H9 (cell line): ENCODE data around the gene PDE7B. TPM values are rescaled to one million over a fixed set of nuclear protein-coding genes. Genes with fewer than 3 reads are reported as not detected.

Experiments
- DNase-seq: peaks from one replicate; pipeline ENCODE4 v3.0.0-alpha.2; 2017
- H2AFZ ChIP-seq: one replicate; pipeline ENCODE4 v1.6.1; 2013; ENCODE audit warnings: mild to moderate bottlenecking, low read length, control low read depth, moderate library complexity
- H2AK5ac ChIP-seq: 2 replicates; pipeline ENCODE4 v1.6.1; 2013; ENCODE audit warnings: low read length, control low read depth, mixed read lengths; ENCODE audit not compliant: insufficient read length
- H2BK120ac ChIP-seq: one replicate; pipeline ENCODE4 v1.6.1; 2013; ENCODE audit warnings: low read depth, mild to moderate bottlenecking, low read length, control low read depth, inconsistent platforms; ENCODE audit not compliant: poor library complexity, severe bottlenecking
- H2BK12ac ChIP-seq: 2 replicates; pipeline ENCODE4 v1.6.1; 2013; ENCODE audit warnings: low read length, control low read depth, mixed read lengths, low read depth; ENCODE audit not compliant: insufficient read length
- H2BK15ac ChIP-seq: 2 replicates; pipeline ENCODE4 v1.6.1; 2013; ENCODE audit warnings: low read depth, low read length, control low read depth
- H2BK20ac ChIP-seq: one replicate; pipeline ENCODE4 v1.6.1; 2013; ENCODE audit warnings: low read depth, mild to moderate bottlenecking, low read length, control low read depth, inconsistent platforms; ENCODE audit not compliant: poor library complexity, severe bottlenecking
- H2BK5ac ChIP-seq: 2 replicates; pipeline ENCODE4 v1.6.1; 2013; ENCODE audit warnings: low read length, control low read depth, mixed read lengths; ENCODE audit not compliant: insufficient read length
- H3K14ac ChIP-seq: 2 replicates; pipeline ENCODE4 v1.6.1; 2013; ENCODE audit warnings: low read length, control low read depth; ENCODE audit not compliant: insufficient read depth
- H3K18ac ChIP-seq: 2 replicates; pipeline ENCODE4 v1.6.1; 2013; ENCODE audit warnings: low read depth, mild to moderate bottlenecking, mixed read lengths, low read length, control low read depth; ENCODE audit not compliant: insufficient read length
- H3K23ac ChIP-seq: 2 replicates; pipeline ENCODE4 v1.6.1; 2013; ENCODE audit warnings: low read length, control low read depth, mixed read lengths, low read depth; ENCODE audit not compliant: insufficient read length
- H3K23me2 ChIP-seq: 2 replicates; pipeline ENCODE4 v1.6.1; 2013; ENCODE audit warnings: low read depth, mild to moderate bottlenecking, mixed read lengths, low read length, control low read depth; ENCODE audit not compliant: insufficient read length, poor library complexity, severe bottlenecking
- H3K27ac ChIP-seq: 2 replicates; pipeline ENCODE4 v1.5.1; 2013; ENCODE audit warnings: low read length, control low read depth, mixed read lengths, low read depth; ENCODE audit not compliant: insufficient read length
- H3K27me3 ChIP-seq: 2 replicates; pipeline ENCODE4 v1.6.1; 2013; ENCODE audit warnings: low read length, control low read depth, inconsistent platforms; ENCODE audit not compliant: insufficient read depth
- H3K4ac ChIP-seq: 2 replicates; pipeline ENCODE4 v1.6.1; 2013; ENCODE audit warnings: low read depth, mild to moderate bottlenecking, control low read depth, inconsistent platforms, low read length, moderate library complexity
- H3K4me1 ChIP-seq: 2 replicates; pipeline ENCODE4 v1.6.1; 2013; ENCODE audit warnings: low read length, control low read depth, inconsistent platforms; ENCODE audit not compliant: insufficient read depth
- H3K4me2 ChIP-seq: 2 replicates; pipeline ENCODE4 v1.6.1; 2013; ENCODE audit warnings: low read length, control low read depth, mixed read lengths; ENCODE audit not compliant: insufficient read length, insufficient read depth
- H3K56ac ChIP-seq: 2 replicates; pipeline ENCODE4 v1.6.1; 2013; ENCODE audit warnings: low read depth, mild to moderate bottlenecking, mixed read lengths, low read length, control low read depth; ENCODE audit not compliant: insufficient read length
- H3K79me1 ChIP-seq: 2 replicates; pipeline ENCODE4 v1.6.1; 2013; ENCODE audit warnings: low read depth, mild to moderate bottlenecking, moderate library complexity, low read length, control low read depth, inconsistent platforms; ENCODE audit not compliant: insufficient read depth, poor library complexity, severe bottlenecking
- H3K79me2 ChIP-seq: 2 replicates; pipeline ENCODE4 v1.6.1; 2013; ENCODE audit warnings: low read length, control low read depth, inconsistent platforms; ENCODE audit not compliant: insufficient read depth
- H3K9ac ChIP-seq: 2 replicates; pipeline ENCODE4 v1.6.1; 2013; ENCODE audit warnings: low read length, control low read depth, mixed read lengths; ENCODE audit not compliant: insufficient read length; ENCODE audit errors: extremely low read depth
- H3K9me3 ChIP-seq: one replicate; pipeline ENCODE4 v1.6.1; 2013; ENCODE audit warnings: low read depth, low read length, inconsistent platforms; ENCODE audit not compliant: control insufficient read depth
- H3T11ph ChIP-seq: one replicate; pipeline ENCODE4 v1.6.1; 2013; ENCODE audit warnings: mild to moderate bottlenecking, low read length, control low read depth, inconsistent platforms
- H4K20me1 ChIP-seq: one replicate; pipeline ENCODE4 v1.6.1; 2013; ENCODE audit not compliant: control insufficient read depth, insufficient read length, insufficient read depth
- H4K5ac ChIP-seq: 2 replicates; pipeline ENCODE4 v1.6.1; 2013; ENCODE audit warnings: low read depth, mild to moderate bottlenecking, mixed read lengths, low read length, control low read depth; ENCODE audit not compliant: insufficient read length
- H4K8ac ChIP-seq: replicated peaks from 2 replicates; pipeline ENCODE4 v1.6.1; 2013; ENCODE audit warnings: low read length, control low read depth, mixed read lengths, low read depth; ENCODE audit not compliant: insufficient read length
- H4K91ac ChIP-seq: 2 replicates; pipeline ENCODE4 v1.6.1; 2013; ENCODE audit warnings: low read depth, mild to moderate bottlenecking, moderate library complexity, mixed read lengths, low read length, control low read depth; ENCODE audit not compliant: insufficient read length
- H3K27ac Mint-ChIP-seq, 3 experiments: 2 replicates in 2 of 3; 3 replicates in 1 of 3; pipeline ENCODE4 v1.8.0; 2020 to 2021; ENCODE audit warnings: mixed read lengths in 3 of 3, mild to moderate bottlenecking in 1 of 3, moderate library complexity in 1 of 3
- H3K27me3 Mint-ChIP-seq: 2 replicates; pipeline ENCODE4 v1.8.0; 2021; ENCODE audit warnings: low read depth, mild to moderate bottlenecking, moderate library complexity, mixed read lengths
- H3K36me3 Mint-ChIP-seq, 3 experiments: 2 replicates in 2 of 3; 3 replicates in 1 of 3; pipeline ENCODE4 v1.8.0; 2020 to 2021; ENCODE audit warnings: low read depth in 3 of 3, mixed read lengths in 3 of 3; ENCODE audit not compliant: insufficient read depth in 1 of 3
- H3K4me1 Mint-ChIP-seq, 2 experiments: 2 replicates each; pipeline ENCODE4 v1.8.0; 2020; ENCODE audit warnings: mixed read lengths in 2 of 2
- H3K4me3 Mint-ChIP-seq, 2 experiments: 2 replicates in 1 of 2; 3 replicates in 1 of 2; pipeline ENCODE4 v1.8.0; 2020 to 2021; ENCODE audit warnings: mild to moderate bottlenecking in 2 of 2, mixed read lengths in 2 of 2, moderate library complexity in 1 of 2
- H3K9me3 Mint-ChIP-seq, 2 experiments: 2 replicates in 1 of 2; 3 replicates in 1 of 2; pipeline ENCODE4 v1.8.0; 2020; ENCODE audit warnings: mild to moderate bottlenecking in 2 of 2, mixed read lengths in 2 of 2, moderate library complexity in 1 of 2
- WGBS: extraction: QIAGEN DNeasy Blood & Tissue Kit; methylation state at CpG from one replicate; pipeline ENCODE4 v1.1.7; 2013; ENCODE audit warnings: missing lambda C conversion rate, low lambda C conversion rate, mixed read lengths; ENCODE audit not compliant: insufficient read length; ENCODE audit errors: extremely low coverage; 5-methylcytosine and 5-hydroxymethylcytosine counted together
- total RNA-seq: library from RNA; stranded (reverse); gene quantifications from 2 replicates; pipeline ENCODE4 v1.2.1, GENCODE V29; 2021
- TF ChIP-seq, protein P1 (sequence below): fragments of 200-600 bp; sonication (generic); conservative IDR thresholded peaks from 3 replicates; pipeline ENCODE4 v1.8.0; 2021; ENCODE audit warnings: antibody characterized with exemption, mild to moderate bottlenecking

PDE7B gene
- total RNA-seq, 1 experiment from 2014 or later: not detected

DNA sequence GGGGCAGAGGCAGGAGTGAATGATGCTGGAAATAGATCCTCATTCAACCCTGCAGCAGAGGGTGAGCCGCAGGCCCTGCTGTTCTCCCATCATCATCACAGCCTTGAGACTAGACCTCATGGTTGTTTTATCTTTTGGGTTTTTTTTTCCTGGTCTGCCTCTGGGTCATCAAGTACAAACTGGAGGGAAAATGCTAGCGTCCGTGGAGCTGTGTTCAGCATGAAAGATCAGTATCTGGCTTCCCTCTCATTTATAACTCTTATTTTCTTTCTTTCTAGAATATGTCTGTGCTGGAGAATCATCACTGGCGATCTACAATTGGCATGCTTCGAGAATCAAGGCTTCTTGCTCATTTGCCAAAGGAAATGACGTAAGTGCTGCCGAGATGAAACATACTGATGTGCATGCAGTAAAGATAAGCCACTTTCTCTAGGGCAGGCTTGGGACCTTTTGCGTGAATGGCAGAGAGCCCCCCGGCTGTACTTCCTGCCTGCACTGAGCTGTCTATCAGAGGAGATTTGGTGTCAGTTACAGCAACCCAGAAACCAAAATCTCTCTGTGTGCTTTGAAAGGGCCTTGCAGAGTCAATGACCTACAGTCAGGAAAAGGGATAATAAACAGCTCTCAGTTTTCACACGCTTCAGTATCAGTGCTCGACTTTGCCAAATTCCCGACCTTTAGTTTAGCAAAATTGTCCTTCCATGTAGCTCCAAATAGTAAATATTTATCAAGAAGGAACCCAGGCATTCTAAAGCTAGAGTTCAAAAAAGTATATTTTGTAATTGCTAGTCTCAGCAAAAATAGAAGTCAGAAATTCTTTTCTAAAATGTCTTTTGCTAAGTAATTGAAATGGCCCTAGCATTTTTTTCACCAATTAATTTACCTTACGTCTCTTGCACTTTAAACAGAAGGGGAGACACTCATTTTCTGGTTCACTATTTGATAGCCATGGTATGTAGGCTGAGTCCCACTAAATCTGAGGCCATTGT lies 322.3 kb downstream of the PDE7B start:
- H3K23ac ChIP-seq: no peak overlapping the region
- H2BK20ac ChIP-seq: no peak overlapping the region
- H3K4me2 ChIP-seq: no peak overlapping the region
- H3K4ac ChIP-seq: no peak overlapping the region
- no peak overlapping the region for H4K5ac ChIP-seq
- Mint-ChIP-seq H3K27me3 (no peaks in the 10 kb centered on the region), H3K9me3 (no peaks in the 10 kb centered on the region), H3K4me3 (no peak overlapping the region), H3K4me1 (no peaks in the 10 kb centered on the region), H3K36me3 (no peaks in the 10 kb centered on the region), H3K27ac (no peak overlapping the region)
- no peaks in the 10 kb centered on the region for H4K20me1 ChIP-seq
- no peak for DNase-seq
- H2BK120ac ChIP-seq: no peak overlapping the region
- no peak overlapping the region for H3T11ph ChIP-seq
- H3K9me3 ChIP-seq: no peaks in the 10 kb centered on the region
- H3K18ac ChIP-seq: no peak overlapping the region
- no peak overlapping the region for H4K8ac ChIP-seq
- H3K23me2 ChIP-seq: no peaks in the 10 kb centered on the region
- TF ChIP-seq, protein P1, sequence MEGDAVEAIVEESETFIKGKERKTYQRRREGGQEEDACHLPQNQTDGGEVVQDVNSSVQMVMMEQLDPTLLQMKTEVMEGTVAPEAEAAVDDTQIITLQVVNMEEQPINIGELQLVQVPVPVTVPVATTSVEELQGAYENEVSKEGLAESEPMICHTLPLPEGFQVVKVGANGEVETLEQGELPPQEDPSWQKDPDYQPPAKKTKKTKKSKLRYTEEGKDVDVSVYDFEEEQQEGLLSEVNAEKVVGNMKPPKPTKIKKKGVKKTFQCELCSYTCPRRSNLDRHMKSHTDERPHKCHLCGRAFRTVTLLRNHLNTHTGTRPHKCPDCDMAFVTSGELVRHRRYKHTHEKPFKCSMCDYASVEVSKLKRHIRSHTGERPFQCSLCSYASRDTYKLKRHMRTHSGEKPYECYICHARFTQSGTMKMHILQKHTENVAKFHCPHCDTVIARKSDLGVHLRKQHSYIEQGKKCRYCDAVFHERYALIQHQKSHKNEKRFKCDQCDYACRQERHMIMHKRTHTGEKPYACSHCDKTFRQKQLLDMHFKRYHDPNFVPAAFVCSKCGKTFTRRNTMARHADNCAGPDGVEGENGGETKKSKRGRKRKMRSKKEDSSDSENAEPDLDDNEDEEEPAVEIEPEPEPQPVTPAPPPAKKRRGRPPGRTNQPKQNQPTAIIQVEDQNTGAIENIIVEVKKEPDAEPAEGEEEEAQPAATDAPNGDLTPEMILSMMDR: no peak
- H3K56ac ChIP-seq: no peak overlapping the region
- no peaks in the 10 kb centered on the region for H3K79me2 ChIP-seq
- no peak overlapping the region for H2BK15ac ChIP-seq
- H2AK5ac ChIP-seq: no peak overlapping the region
- H2BK5ac ChIP-seq: no peak overlapping the region
- no peaks in the 10 kb centered on the region for H3K79me1 ChIP-seq
- no peak overlapping the region for H4K91ac ChIP-seq
- no peak overlapping the region for H3K9ac ChIP-seq
- no peaks in the 10 kb centered on the region for H3K27me3 ChIP-seq
- no CpG with 5 or more reads among the region's 13 CpGs for WGBS
- no peaks in the 10 kb centered on the region for H3K4me1 ChIP-seq
- no peak overlapping the region for H3K14ac ChIP-seq
- no peak overlapping the region for H2BK12ac ChIP-seq
- H3K27ac ChIP-seq: no peak overlapping the region
- H2AFZ ChIP-seq: no peak overlapping the region
